HCT116 (cell line): ENCODE measurements around the gene MEP1A. TPM values are rescaled to one million over a fixed set of nuclear protein-coding genes. Genes with fewer than 3 reads are reported as not detected.

Source experiments
- ATAC-seq: fragments of 200-7000 bp; cut with Tn5 transposase; 2 replicates; pipeline ENCODE4 v1.9.1; 2020; ENCODE audit warnings: mild to moderate bottlenecking, moderate library complexity
- BruUV-seq: library from RNA; stranded (reverse); fragments of 400-500 nt; replicated peaks from 2 replicates; lab custom pipeline; 2021; lab: Mats Ljungman, UMichigan
- CTCF ChIA-PET: fragments of 300-600 bp; sonication (Branson Sonifier 250); formaldehyde crosslinking; loops from one replicate; lab custom pipeline; 2021; ENCODE audit warnings: antibody characterized with exemption; lab: Charles Lee
- POLR2A ChIA-PET: fragments of 300-600, 350-600 bp; sonication (Branson Sonifier 250); formaldehyde crosslinking; loops from one replicate; lab custom pipeline; 2021; ENCODE audit warnings: antibody characterized with exemption; lab: Charles Lee
- RAD21 ChIA-PET, 2 experiments: fragments of 300-600 bp; sonication (Branson Sonifier 250); formaldehyde crosslinking; loops; one replicate each; lab custom pipeline; 2023; ENCODE audit warnings: low total read pairs in 2 of 2; ENCODE audit not compliant: uncharacterized antibody in 2 of 2, unreplicated experiment in 2 of 2, low non-redundant PET in 1 of 2; lab: Charles Lee
- DNase-seq: peaks from one replicate; pipeline ENCODE4 v3.0.0-alpha.2; 2010; ENCODE audit warnings: low read depth, low spot score
- H2AFZ ChIP-seq: fragments of 200-600 bp; shearing (Covaris generic), sonication (generic); 2 replicates; pipeline ENCODE4 v1.6.1; 2017; ENCODE audit warnings: low read depth, mixed run types, mixed read lengths, antibody characterized with exemption, low read length; ENCODE audit not compliant: poor library complexity, severe bottlenecking
- H3K27ac ChIP-seq: 2 replicates; pipeline ENCODE4 v1.5.1; 2012; ENCODE audit warnings: low read depth, low read length
- H3K27me3 ChIP-seq: fragments of 200-600 bp; sonication (generic); 2 replicates; pipeline ENCODE4 v1.6.1; 2016; ENCODE audit warnings: mixed run types, low read length, mixed read lengths; ENCODE audit not compliant: insufficient read depth
- H3K36me3 ChIP-seq, 2 experiments: fragments of 200-500 bp in 1 of 2; fragments of 200-600 bp in 1 of 2; sonication (Bioruptor generic) in 1 of 2; sonication (generic) in 1 of 2; 2 replicates each; pipeline versions ENCODE4 v1.5.1 to v1.6.1; 2014 to 2016; ENCODE audit warnings: low read length in 2 of 2, inconsistent platforms in 1 of 2, mixed read lengths in 1 of 2, mixed run types in 1 of 2; ENCODE audit not compliant: insufficient read depth in 2 of 2, control insufficient read depth in 1 of 2
- H3K4me1 ChIP-seq, 2 experiments: fragments of 200-600 bp in 1 of 2; sonication (generic) in 1 of 2; 2 replicates each; pipeline versions ENCODE4 v1.5.1 to v1.6.1; 2012 to 2017; ENCODE audit warnings: low read length in 2 of 2, inconsistent platforms in 1 of 2, mild to moderate bottlenecking in 1 of 2, mixed read lengths in 1 of 2, mixed run types in 1 of 2, moderate library complexity in 1 of 2; ENCODE audit not compliant: insufficient read depth in 2 of 2, control insufficient read depth in 1 of 2
- H3K4me2 ChIP-seq: fragments of 200-600 bp; sonication (generic); 2 replicates; pipeline ENCODE4 v1.6.1; 2017; ENCODE audit warnings: mixed run types, low read length, mixed read lengths
- H3K4me3 ChIP-seq, 2 experiments: fragments of 200-600 bp in 1 of 2; sonication (generic) in 1 of 2; replicated peaks in 1 of 2; 2 replicates each; pipeline ENCODE4 v1.5.1; 2011 to 2016; ENCODE audit warnings: low read length in 2 of 2, control low read depth in 1 of 2, low read depth in 1 of 2, mild to moderate bottlenecking in 1 of 2, mixed read lengths in 1 of 2, mixed run types in 1 of 2
- H3K79me2 ChIP-seq: fragments of 200-600 bp; sonication (generic); 2 replicates; pipeline ENCODE4 v1.6.1; 2017; ENCODE audit warnings: mild to moderate bottlenecking, mixed run types, low read length, moderate library complexity, mixed read lengths; ENCODE audit not compliant: insufficient read depth
- H3K9ac ChIP-seq: fragments of 200-600 bp; sonication (generic); 2 replicates; pipeline ENCODE4 v1.6.1; 2016; ENCODE audit warnings: low read length, mixed read lengths
- H3K9me2 ChIP-seq: fragments of 200-600 bp; sonication (generic), shearing (Covaris generic); 2 replicates; pipeline ENCODE4 v1.6.1; 2017; ENCODE audit warnings: mixed run types, mild to moderate bottlenecking, moderate library complexity; ENCODE audit not compliant: insufficient read depth
- H3K9me3 ChIP-seq, 2 experiments: fragments of 200-500 bp in 1 of 2; fragments of 200-600 bp in 1 of 2; sonication (Bioruptor generic) in 1 of 2; sonication (generic) in 1 of 2; 2 replicates each; pipeline ENCODE4 v1.6.1; 2014 to 2017; ENCODE audit warnings: low read length in 2 of 2, mixed read lengths in 2 of 2, inconsistent platforms in 1 of 2, low read depth in 1 of 2, mild to moderate bottlenecking in 1 of 2, mixed run types in 1 of 2, moderate library complexity in 1 of 2; ENCODE audit not compliant: control insufficient read depth in 1 of 2, insufficient read depth in 1 of 2
- H4K20me1 ChIP-seq: fragments of 200-600 bp; sonication (generic), shearing (Covaris generic); 2 replicates; pipeline ENCODE4 v1.6.1; 2017; ENCODE audit warnings: mixed run types, mild to moderate bottlenecking, moderate library complexity; ENCODE audit not compliant: insufficient read depth
- CBX3 ChIP-seq: IDR thresholded peaks from 2 replicates; pipeline ENCODE4 v1.6.1; 2012; ENCODE audit warnings: low read depth
- CEBPB ChIP-seq: IDR thresholded peaks from 2 replicates; pipeline ENCODE4 v1.6.1; 2012; ENCODE audit warnings: low read depth
- CTCF ChIP-seq, 3 experiments: fragments of 200-600 bp in 1 of 3; sonication (generic) in 1 of 3; IDR thresholded peaks in 2 of 3; conservative IDR thresholded peaks in 1 of 3; 2 replicates each; pipeline ENCODE4 v1.5.1; 2012 to 2017; ENCODE audit warnings: low read depth in 2 of 3, low read length in 2 of 3, antibody characterized with exemption in 1 of 3, borderline replicate concordance in 1 of 3, control low read depth in 1 of 3, mild to moderate bottlenecking in 1 of 3, mixed read lengths in 1 of 3, mixed run types in 1 of 3, moderate library complexity in 1 of 3; ENCODE audit not compliant: insufficient read depth in 1 of 3
- EGR1 ChIP-seq: IDR thresholded peaks from 2 replicates; pipeline ENCODE4 v1.6.1; 2012; ENCODE audit warnings: low read depth
- EZH2phosphoT487 ChIP-seq: fragments of 200-600 bp; IDR thresholded peaks from 2 replicates; pipeline ENCODE4 v1.6.1; 2018; ENCODE audit warnings: antibody characterized with exemption, borderline replicate concordance
- JUND ChIP-seq: IDR thresholded peaks from 2 replicates; pipeline ENCODE4 v1.6.1; 2012
- POLR2AphosphoS5 ChIP-seq: IDR thresholded peaks from 2 replicates; pipeline ENCODE4 v1.6.1; 2011; ENCODE audit warnings: mild to moderate bottlenecking, low read depth, low read length, moderate library complexity
- RAD21 ChIP-seq: IDR thresholded peaks from 2 replicates; pipeline ENCODE4 v1.6.1; 2012; ENCODE audit warnings: low read depth, mild to moderate bottlenecking
- SIN3A ChIP-seq: IDR thresholded peaks from 2 replicates; pipeline ENCODE4 v1.6.1; 2012; ENCODE audit warnings: low read depth
- SP1 ChIP-seq: IDR thresholded peaks from 2 replicates; pipeline ENCODE4 v1.6.1; 2012; ENCODE audit warnings: low read depth
- SRF ChIP-seq: IDR thresholded peaks from 2 replicates; pipeline ENCODE4 v1.6.1; 2012; ENCODE audit warnings: low read depth
- TCF7L2 ChIP-seq: IDR thresholded peaks from 2 replicates; pipeline ENCODE4 v1.7.0; 2011; ENCODE audit warnings: borderline replicate concordance, inconsistent platforms; ENCODE audit not compliant: insufficient read depth, insufficient read length; ENCODE audit errors: extremely low read depth
- YY1 ChIP-seq: IDR thresholded peaks from 2 replicates; pipeline ENCODE4 v1.6.1; 2011; ENCODE audit warnings: low read length, low read depth, moderate library complexity, mild to moderate bottlenecking; ENCODE audit not compliant: insufficient replicate concordance; ENCODE audit errors: extremely low read depth
- intact Hi-C: fragments of 100-400 bp; cut with micrococcal nuclease; formaldehyde crosslinking; loops from 2 replicates; pipeline ENCODE4 v1.10.0; 2022
- total RNA-seq: library from RNA; stranded (reverse); gene quantifications from one replicate; pipeline ENCODE4 v1.2.1, GENCODE V29; 2021; ENCODE audit not compliant: unreplicated experiment
- TF ChIP-seq, protein P1 (sequence below): IDR thresholded peaks from 2 replicates; pipeline ENCODE4 v1.6.1; 2012

MEP1A gene
- total RNA-seq, 1 experiment from 2014 or later: not detected

- no peak for DNase-seq
- Histone ChIP-seq H3K27ac (no peak overlapping the region), H4K20me1 (no peaks in the 10 kb centered on the region), H2AFZ (no peak overlapping the region), H3K36me3 (no peaks in the 10 kb centered on the region), H3K4me1 (peaks cover 4 to 9% of the 10 kb centered on the region in 2 experiments; a peak in 3 of 4 replicates), H3K4me2 (no peak overlapping the region), H3K9me3 (no peaks in the 10 kb centered on the region), H3K9ac (no peak overlapping the region), H3K27me3 (no peaks in the 10 kb centered on the region), H3K9me2 (no peaks in the 10 kb centered on the region), H3K4me3 (no peak overlapping the region), H3K79me2 (no peaks in the 10 kb centered on the region)
- CTCF ChIA-PET: no interaction called here
- POLR2A ChIA-PET: no interaction called here
- RAD21 ChIA-PET: no interaction called here
- no peak for ATAC-seq
- BruUV-seq: no TSS peak
- intact Hi-C loops: no loop called here
- TF ChIP-seq YY1: no peak
- no peak for TF ChIP-seq CEBPB
- no peak for TF ChIP-seq CTCF (IDR thresholded peaks at IDR 0.05 in 2 of 3, conservative IDR thresholded peaks at IDR 0.05 in 1 of 3; ENCODE audit: borderline replicate concordance in 1 of 3, insufficient read depth in 1 of 3, low read depth in 2 of 3, low read length in 2 of 3)
Observed at GRCh38 chr6:46755865-46756264, 37.3 kb upstream of the MEP1A start.

DNA sequence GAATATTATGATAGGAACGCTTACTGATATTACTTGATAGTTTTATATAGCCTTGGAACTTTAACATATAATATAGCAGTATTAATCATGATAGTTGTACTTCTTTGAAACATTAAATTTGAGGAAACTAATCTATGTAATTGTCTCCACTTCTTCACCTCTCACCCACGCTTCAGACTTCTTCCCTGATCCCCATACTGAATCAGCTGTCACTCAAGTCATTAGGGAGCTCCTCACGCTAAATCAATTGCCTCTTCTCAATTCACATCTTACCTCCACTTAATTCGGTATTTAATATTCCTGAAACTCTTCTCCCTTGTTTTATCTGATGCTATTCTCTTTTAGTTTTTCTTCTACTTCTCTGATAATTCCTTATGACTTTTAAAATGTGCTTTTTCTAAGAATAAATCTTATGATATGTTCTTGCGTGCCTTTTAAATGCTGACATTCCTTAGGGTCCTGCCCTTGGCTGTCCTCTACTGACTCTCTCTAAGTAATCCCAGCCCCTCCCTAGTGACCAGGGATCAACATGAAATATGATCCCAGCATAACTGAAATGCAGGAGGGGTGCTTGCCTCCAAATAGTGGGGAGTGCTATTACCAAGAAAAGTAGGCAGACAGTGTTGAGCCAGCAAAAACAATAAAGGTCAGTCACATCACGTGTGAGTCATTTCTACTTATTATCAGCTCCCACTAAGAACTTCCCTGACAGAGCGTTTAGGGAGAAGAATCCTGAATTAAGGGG lies 36.5 kb upstream of the MEP1A start:
- no peaks in the 10 kb centered on the region for H3K36me3 ChIP-seq
- H2AFZ ChIP-seq: no peak overlapping the region
- H3K4me2 ChIP-seq: peak overlapping the region; percentile 33
- no peaks in the 10 kb centered on the region for H3K27me3 ChIP-seq
- H3K9me3 ChIP-seq: no peaks in the 10 kb centered on the region
- ChIA-PET POLR2A (no interaction called here), RAD21 (no interaction called here), CTCF (no interaction called here)
- no peak overlapping the region for H3K9ac ChIP-seq
- H3K27ac ChIP-seq: no peak overlapping the region
- no peaks in the 10 kb centered on the region for H3K79me2 ChIP-seq
- ATAC-seq: peak; percentile 47
- H3K4me3 ChIP-seq: no peak overlapping the region
- H4K20me1 ChIP-seq: no peaks in the 10 kb centered on the region
- no peak for DNase-seq
- intact Hi-C loops: no loop called here
- no peaks in the 10 kb centered on the region for H3K9me2 ChIP-seq
- BruUV-seq: no TSS peak
- peaks cover 4 to 9% of the 10 kb centered on the region in 2 experiments; a peak in 3 of 4 replicates for H3K4me1 ChIP-seq
- TF ChIP-seq CBX3 (no peak), TCF7L2 (no peak), YY1 (no peak), JUND (no peak), RAD21 (no peak), CTCF (IDR thresholded peaks at IDR 0.05 in 2 of 3, conservative IDR thresholded peaks at IDR 0.05 in 1 of 3; ENCODE audit: borderline replicate concordance in 1 of 3, insufficient read depth in 1 of 3, low read depth in 2 of 3, low read length in 2 of 3) (no peak), SP1 (no peak), EZH2phosphoT487 (no peak), SRF (no peak), EGR1 (no peak), SIN3A (no peak), POLR2AphosphoS5 (no peak)
- TF ChIP-seq, protein P1, sequence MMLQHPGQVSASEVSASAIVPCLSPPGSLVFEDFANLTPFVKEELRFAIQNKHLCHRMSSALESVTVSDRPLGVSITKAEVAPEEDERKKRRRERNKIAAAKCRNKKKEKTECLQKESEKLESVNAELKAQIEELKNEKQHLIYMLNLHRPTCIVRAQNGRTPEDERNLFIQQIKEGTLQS: no peak
